CMK (cell line): ENCODE results near the gene DNAH11.
"Not testable (repeated sequence)": the region's sequence is repeated elsewhere in the genome, so short reads cannot be mapped to it uniquely, and the experiment has no call there.

ENCODE experiments used
- DNase-seq: peaks from one replicate; pipeline ENCODE4 v3.0.0-alpha.2; 2010; ENCODE audit warnings: low read depth

The DNAH11 gene

GRCh38 chr7:21618706-21619105, 75.9 kb downstream of the DNAH11 start:
- DNase-seq: no peak

GRCh38 chr7:21620054-21620453, 77.2 kb downstream of the DNAH11 start:
- no peak for DNase-seq

GRCh38 chr7:21624320-21624719, 81.5 kb downstream of the DNAH11 start:
- no peak for DNase-seq

GRCh38 chr7:21636694-21637093, 93.9 kb downstream of the DNAH11 start:
- DNase-seq: no peak

GRCh38 chr7:21639206-21639868, 96.5 kb downstream of the DNAH11 start:
- DNase-seq: no peak

- no peak for DNase-seq
Measured at GRCh38 chr7:21640105-21640504, 97.3 kb downstream of the DNAH11 start.

- DNase-seq: no peak
Measured at GRCh38 chr7:21641546-21641945, 98.7 kb downstream of the DNAH11 start.

GRCh38 chr7:21642422-21642821, 99.6 kb downstream of the DNAH11 start:
- DNase-seq: no peak

GRCh38 chr7:21651697-21652096, 108.9 kb downstream of the DNAH11 start:
- DNase-seq: no peak

- no peak for DNase-seq
Measured at GRCh38 chr7:21653623-21654022, 110.8 kb downstream of the DNAH11 start.

GRCh38 chr7:21656081-21656480, 113.2 kb downstream of the DNAH11 start:
- DNase-seq: no peak

GRCh38 chr7:21656796-21657195, 114.0 kb downstream of the DNAH11 start:
- no peak for DNase-seq

GRCh38 chr7:21670496-21670895, 127.7 kb downstream of the DNAH11 start:
- no peak for DNase-seq

- DNase-seq: no peak
Measured at GRCh38 chr7:21671859-21672258, 129.0 kb downstream of the DNAH11 start.

- DNase-seq: no peak
Measured at GRCh38 chr7:21675255-21675654, 132.4 kb downstream of the DNAH11 start.

GRCh38 chr7:21690705-21691104, 147.9 kb downstream of the DNAH11 start:
- DNase-seq: no peak

- DNase-seq: not testable (repeated sequence)
Measured at GRCh38 chr7:21691146-21691545, 148.3 kb downstream of the DNAH11 start.

- not testable (repeated sequence) for DNase-seq
Measured at GRCh38 chr7:21700587-21700986, 157.7 kb downstream of the DNAH11 start.

- no peak for DNase-seq
Measured at GRCh38 chr7:21702303-21702702, 159.5 kb downstream of the DNAH11 start.

- no peak for DNase-seq
Measured at GRCh38 chr7:21704359-21704758, 161.5 kb downstream of the DNAH11 start.

- DNase-seq: no peak
Measured at GRCh38 chr7:21706131-21706530, 163.3 kb downstream of the DNAH11 start.

GRCh38 chr7:21707566-21707965, 164.7 kb downstream of the DNAH11 start:
- DNase-seq: no peak

- DNase-seq: no peak
Measured at GRCh38 chr7:21708096-21708495, 165.3 kb downstream of the DNAH11 start.

- no peak for DNase-seq
Measured at GRCh38 chr7:21717323-21717722, 174.5 kb downstream of the DNAH11 start.
